OCI-LY3 (cell line): ENCODE measurements around the gene REEP5.
A peak's percentile ranks its signal among the peaks of the same experiment; 100 is the strongest.

Source experiments
- H2AFZ ChIP-seq: fragments of 200-600, 300-600 bp; shearing (Covaris generic); 2 replicates; pipeline ENCODE4 v1.6.0; 2014; ENCODE audit warnings: antibody characterized with exemption, low read depth, low read length
- H3K27ac ChIP-seq: fragments of 200-600, 300-600 bp; sonication (generic); 2 replicates; pipeline ENCODE4 v1.5.1; 2014; ENCODE audit warnings: mild to moderate bottlenecking, low read length, moderate library complexity, mixed read lengths
- H3K27me3 ChIP-seq: fragments of 200-600, 300-600 bp; sonication (generic); 2 replicates; pipeline ENCODE4 v1.6.1; 2014; ENCODE audit warnings: low read depth, low read length, mixed read lengths
- H3K36me3 ChIP-seq: fragments of 200-600, 300-600 bp; sonication (generic); replicated peaks from 2 replicates; pipeline ENCODE3; 2014; ENCODE audit warnings: low read depth, low read length, mixed read lengths
- H3K4me1 ChIP-seq: fragments of 300-600, 200-600 bp; sonication (generic); 2 replicates; pipeline ENCODE4 v1.6.1; 2014; ENCODE audit warnings: low read length, mixed read lengths
- H3K4me2 ChIP-seq: fragments of 200-600, 300-600 bp; sonication (generic); 2 replicates; pipeline ENCODE4 v1.6.1; 2014; ENCODE audit warnings: low read length, mixed read lengths
- H3K4me3 ChIP-seq: fragments of 300-600, 200-600 bp; sonication (generic); 2 replicates; pipeline ENCODE4 v1.5.1; 2014; ENCODE audit warnings: antibody characterized with exemption, mild to moderate bottlenecking, low read length, moderate library complexity
- H3K79me2 ChIP-seq: fragments of 300-600, 200-600 bp; shearing (Covaris generic); 2 replicates; pipeline ENCODE4 v1.6.1; 2014; ENCODE audit warnings: mild to moderate bottlenecking, low read length, mixed read lengths
- H3K9ac ChIP-seq: fragments of 300-600, 200-600 bp; shearing (Covaris generic); 2 replicates; pipeline ENCODE4 v1.6.0; 2014; ENCODE audit warnings: mild to moderate bottlenecking, low read length, moderate library complexity
- H3K9me3 ChIP-seq: fragments of 200-600, 300-600 bp; shearing (Covaris generic); 2 replicates; pipeline ENCODE4 v1.6.1; 2014; ENCODE audit warnings: low read length, mixed read lengths; ENCODE audit not compliant: insufficient read depth
- H4K20me1 ChIP-seq: fragments of 200-600, 300-600 bp; sonication (generic); 2 replicates; pipeline ENCODE4 v1.6.1; 2016; ENCODE audit warnings: low read length, mixed read lengths; ENCODE audit not compliant: insufficient read depth
- CTCF ChIP-seq: fragments of 200-600, 300-600 bp; sonication (generic); IDR thresholded peaks from 2 replicates; pipeline ENCODE4 v1.5.1; 2014; ENCODE audit warnings: antibody characterized with exemption, low read length, low read depth
- EZH2phosphoT487 ChIP-seq: fragments of 200-600 bp; shearing (Covaris generic); IDR thresholded peaks from 2 replicates; pipeline ENCODE4 v1.6.1; 2018; ENCODE audit warnings: antibody characterized with exemption, mixed run types, low read depth

Gene REEP5

GRCh38 chr5:112921833-112922817 is at the start of gene REEP5:
REEP5 (minus strand) TSS chr5:112922227; CDS start chr5:112922190, 37 bp downstream.
- peaks cover 24% of the 10 kb centered on the region for H3K4me1 ChIP-seq
- peak within 1 kb of the TSS; percentile 99 for H3K4me3 ChIP-seq
- H3K27me3 ChIP-seq = no peaks in the 10 kb centered on the region
- no peaks in the 10 kb centered on the region for H3K9me3 ChIP-seq
- peak within 1 kb of the TSS; percentile 49 for H2AFZ ChIP-seq
- peaks cover 14% of the 10 kb centered on the region; the same call in 1 of the 2 replicates for H4K20me1 ChIP-seq
- peak within 1 kb of the TSS; percentile 92 for H3K4me2 ChIP-seq
- H3K9ac ChIP-seq = peak within 1 kb of the TSS; percentile 93
- H3K36me3 ChIP-seq = peaks cover 18% of the 10 kb centered on the region
- TF ChIP-seq CTCF (peak; percentile 51), EZH2phosphoT487 (no peak)
- peaks cover 34% of the 10 kb centered on the region for H3K79me2 ChIP-seq
- H3K27ac ChIP-seq = peak within 1 kb of the TSS; percentile 95

GRCh38 chr5:112971276-112971675 is 49.2 kb upstream of the REEP5 start:
- H3K27ac ChIP-seq = no peak overlapping the region
- H3K9ac ChIP-seq = no peak overlapping the region
- no peaks in the 10 kb centered on the region for H3K79me2 ChIP-seq
- H3K4me3 ChIP-seq = no peak overlapping the region
- TF ChIP-seq EZH2phosphoT487 (no peak), CTCF (no peak)
- H3K9me3 ChIP-seq = no peaks in the 10 kb centered on the region
- no peaks in the 10 kb centered on the region for H4K20me1 ChIP-seq
- H3K27me3 ChIP-seq = no peaks in the 10 kb centered on the region
- no peaks in the 10 kb centered on the region for H3K36me3 ChIP-seq
- H2AFZ ChIP-seq = no peak overlapping the region; the same call in 1 of the 2 replicates
- H3K4me2 ChIP-seq = no peak overlapping the region
- peaks cover 56% of the 10 kb centered on the region for H3K4me1 ChIP-seq

GRCh38 chr5:112968411-112969106 is 46.5 kb upstream of the REEP5 start:
- Histone ChIP-seq H3K9me3 (no peaks in the 10 kb centered on the region), H3K4me1 (peaks cover 66% of the 10 kb centered on the region), H3K4me3 (no peak overlapping the region), H3K27me3 (no peaks in the 10 kb centered on the region), H3K27ac (peak overlapping the region; percentile 91), H4K20me1 (no peaks in the 10 kb centered on the region), H2AFZ (no peak overlapping the region), H3K9ac (peak overlapping the region; percentile 66; the same call in 1 of the 2 replicates), H3K79me2 (no peaks in the 10 kb centered on the region), H3K4me2 (no peak overlapping the region; the same call in 1 of the 2 replicates), H3K36me3 (no peaks in the 10 kb centered on the region)
- TF ChIP-seq CTCF (no peak), EZH2phosphoT487 (no peak)
